HepG2 (cell line): Measurements from ENCODE around the gene SLC66A3. TPM values are rescaled to one million over a fixed set of nuclear protein-coding genes. Genes with fewer than 3 reads are reported as not detected.

ENCODE experiments used
- ATAC-seq: fragments of 200-7000 bp; cut with Tn5 transposase; 3 replicates; pipeline ENCODE4 v1.9.1; 2020; ENCODE audit warnings: mild to moderate bottlenecking, moderate library complexity
- BruUV-seq: library from RNA; stranded (reverse); fragments of 400-500 nt; replicated peaks from 2 replicates; lab custom pipeline; 2021; lab: Mats Ljungman, UMichigan
- CTCF ChIA-PET: fragments of 300-600 bp; formaldehyde crosslinking; extraction: SDS; loops from one replicate; lab custom pipeline; 2021; ENCODE audit warnings: low total read pairs, inconsistent platforms, low intra/inter-chr PET ratio; lab: Yijun Ruan, JAX
- POLR2A ChIA-PET: fragments of 350-600 bp; sonication (Branson Sonifier 250); formaldehyde crosslinking; loops from one replicate; lab custom pipeline; 2020; ENCODE audit warnings: antibody characterized with exemption, inconsistent platforms; lab: Yijun Ruan, JAX
- DNase-seq: peaks from one replicate; pipeline ENCODE4 v3.0.0-alpha.2; 2015; ENCODE audit warnings: low spot score
- FAIRE-seq: peaks from 3 replicates; lab custom pipeline; 2011; peaks lifted over from hg19 to GRCh38; lab: Jason Lieb, UNC
- H2AFZ ChIP-seq: one replicate; pipeline ENCODE4 v1.6.1; 2011; ENCODE audit warnings: low read length, inconsistent platforms
- H3K27ac ChIP-seq: fragments of 300-600 bp; 3 replicates; pipeline ENCODE4 v1.8.0; 2011; ENCODE audit warnings: mixed run types, mild to moderate bottlenecking, mixed read lengths, low read length, inconsistent platforms; ENCODE audit not compliant: insufficient read depth; ENCODE audit errors: extremely low read length
- H3K27me3 ChIP-seq, 2 experiments: fragments of 200-600 bp in 1 of 2; 2 replicates in 1 of 2; 3 replicates in 1 of 2; pipeline versions ENCODE4 v1.6.0 to v1.8.0; 2011; ENCODE audit warnings: low read length in 2 of 2, mild to moderate bottlenecking in 2 of 2, moderate library complexity in 2 of 2, inconsistent platforms in 1 of 2; ENCODE audit not compliant: insufficient read depth in 2 of 2, control insufficient read depth in 1 of 2
- H3K36me3 ChIP-seq, 2 experiments: fragments of 200-600 bp in 1 of 2; replicated peaks in 1 of 2; 2 replicates in 1 of 2; 3 replicates in 1 of 2; pipeline versions ENCODE4 v1.5.1 to v1.8.0; 2011; ENCODE audit warnings: low read length in 2 of 2, inconsistent platforms in 1 of 2; ENCODE audit not compliant: insufficient read depth in 2 of 2, control insufficient read depth in 1 of 2
- H3K4me1 ChIP-seq: 2 replicates; pipeline ENCODE4 v1.5.1; 2012; ENCODE audit warnings: low read length, inconsistent platforms; ENCODE audit not compliant: insufficient read depth
- H3K4me2 ChIP-seq: 2 replicates; pipeline ENCODE4 v1.6.0; 2011; ENCODE audit warnings: low read depth, low read length, inconsistent platforms
- H3K4me3 ChIP-seq, 3 experiments: fragments of 200-600 bp in 1 of 3; sonication (generic), shearing (Covaris generic) in 1 of 3; replicated peaks in 1 of 3; 2 replicates each; pipeline ENCODE4 v1.5.1; 2011 to 2016; ENCODE audit warnings: low read length in 3 of 3, inconsistent platforms in 2 of 3, low read depth in 2 of 3, mild to moderate bottlenecking in 2 of 3, control low read depth in 1 of 3, mixed read lengths in 1 of 3; ENCODE audit not compliant: insufficient read depth in 1 of 3
- H3K79me2 ChIP-seq: one replicate; pipeline ENCODE4 v1.6.1; 2011; ENCODE audit warnings: low read length, inconsistent platforms; ENCODE audit not compliant: insufficient read depth
- H3K9ac ChIP-seq: 2 replicates; pipeline ENCODE4 v1.6.0; 2011; ENCODE audit warnings: mild to moderate bottlenecking, low read depth, low read length, inconsistent platforms; ENCODE audit not compliant: insufficient read depth
- H3K9me3 ChIP-seq: 2 replicates; pipeline ENCODE4 v1.5.1; 2012; ENCODE audit warnings: mild to moderate bottlenecking, low read length
- H4K20me1 ChIP-seq: 2 replicates; pipeline ENCODE4 v1.6.0; 2011; ENCODE audit warnings: inconsistent platforms, mild to moderate bottlenecking, low read length, moderate library complexity; ENCODE audit not compliant: insufficient read depth
- CTCF ChIP-seq: sonication (generic); formaldehyde crosslinking; IDR thresholded peaks from 2 replicates; pipeline ENCODE4 v1.5.0; 2020; ENCODE audit warnings: mild to moderate bottlenecking, missing genetic modification reagents, moderate library complexity
- THYN1 ChIP-seq: sonication (generic); formaldehyde crosslinking; IDR thresholded peaks from 2 replicates; pipeline ENCODE4 v1.8.1; 2023; ENCODE audit warnings: low read depth, mild to moderate bottlenecking, moderate library complexity, missing genetic modification reagents, borderline replicate concordance
- TSC22D2 ChIP-seq: sonication (generic); formaldehyde crosslinking; IDR thresholded peaks from 2 replicates; pipeline ENCODE4 v1.5.1; 2020; ENCODE audit warnings: missing genetic modification reagents, mild to moderate bottlenecking, borderline replicate concordance
- XRCC5 ChIP-seq: fragments of 200-400 bp; formaldehyde crosslinking; optimal IDR thresholded peaks from 2 replicates; pipeline ENCODE3; 2017; ENCODE audit warnings: mild to moderate bottlenecking, low read length
- ZFP41 ChIP-seq: sonication (generic); formaldehyde crosslinking; IDR thresholded peaks from 2 replicates; pipeline ENCODE4 v1.4.0; 2020; ENCODE audit warnings: mild to moderate bottlenecking, missing genetic modification reagents, borderline replicate concordance
- WGBS: methylation state at CpG from one replicate; pipeline ENCODE4 v1.1.6; 2017; ENCODE audit warnings: low lambda C conversion rate; 5-methylcytosine and 5-hydroxymethylcytosine counted together
- in situ Hi-C: cut with HindIII; loops from 2 replicates; pipeline ENCODE4 v1.10.0; 2017; ENCODE audit warnings: low pct_unique_long_range_greater_than_20kb; ENCODE audit not compliant: extremely low pct_ligation_motif_present
- intact Hi-C: fragments of 100-400 bp; cut with micrococcal nuclease; formaldehyde crosslinking; loops from one replicate; pipeline ENCODE4 v1.10.0; 2022; ENCODE audit not compliant: unreplicated experiment
- polyA plus RNA-seq, 8 experiments: library from polyadenylated mRNA; depleted of rRNA in 3 of 8; stranded (reverse) in 7 of 8; unstranded in 1 of 8; fragments of >200 nt; fragmentation: Illumina TruSeq in 4 of 8; extraction: Trizol in 4 of 8; gene quantifications; 2 replicates each; pipeline versions ENCODE4 v1.2.1 to v1.2.3, GENCODE V29; 2011 to 2016; ENCODE audit warnings: low read depth in 4 of 8, missing spikeins in 1 of 8, mixed read lengths in 1 of 8; ENCODE audit not compliant: insufficient read depth in 1 of 8
- total RNA-seq, 5 experiments: library from RNA; depleted of rRNA; stranded (reverse); fragments of >200 nt; fragmentation: Illumina TruSeq; extraction: Trizol; gene quantifications; 2 replicates each; pipeline ENCODE4 v1.2.3, GENCODE V29; 2016; ENCODE audit warnings: low read depth in 1 of 5

SLC66A3 gene
- total and polyA plus RNA-seq, 2 of the 13 experiments (the other 11 are each of a cell fraction or from before 2014, with no cell fraction given), result 2.2 to 3.7 TPM

- DNase-seq (no peak), ATAC-seq (no peak), FAIRE-seq (no peak)
- no peaks in the 10 kb centered on the region for H4K20me1 ChIP-seq
- ChIA-PET CTCF (no interaction called here), POLR2A (interaction anchor here (0.9 kb wide), 1 partner anchor 14 kb away, joined by 4 read pairs; the partner anchor contains the start of gene SLC66A3)
- H3K4me2 ChIP-seq, result no peak overlapping the region
- H3K27ac ChIP-seq, result no peak overlapping the region
- no peak overlapping the region for H3K9ac ChIP-seq
- no peaks in the 10 kb centered on the region for H3K4me1 ChIP-seq
- no TSS peak for BruUV-seq
- no peaks in the 10 kb centered on the region for H3K9me3 ChIP-seq
- H3K36me3 ChIP-seq, result no peaks in the 10 kb centered on the region
- intact Hi-C loops (no loop called here), in situ Hi-C loops (no loop called here)
- no peak overlapping the region for H3K4me3 ChIP-seq
- no peaks in the 10 kb centered on the region for H3K79me2 ChIP-seq
- TF ChIP-seq THYN1 (CRISPR knock-in tag), result no peak
- no peak for TF ChIP-seq ZFP41 (CRISPR knock-in tag)
- no peak for TF ChIP-seq XRCC5
- 7% methylated on average over 4 of the region's 4 CpGs for WGBS
- H2AFZ ChIP-seq, result no peak overlapping the region
- H3K27me3 ChIP-seq, result peaks cover 9 to 41% of the 10 kb centered on the region in 2 experiments; a peak in 4 of 5 replicates
These were observed 13.9 kb upstream of the SLC66A3 start for GRCh38 chr2:11141319-11141718.

GRCh38 chr2:11142330-11142729 is 12.9 kb upstream of the SLC66A3 start:
- Histone ChIP-seq H3K79me2 (no peaks in the 10 kb centered on the region), H3K4me2 (no peak overlapping the region), H3K27ac (no peak overlapping the region), H3K4me1 (no peaks in the 10 kb centered on the region), H3K9ac (no peak overlapping the region), H3K27me3 (peaks cover 9 to 45% of the 10 kb centered on the region in 2 experiments; a peak in 4 of 5 replicates), H2AFZ (no peak overlapping the region), H3K36me3 (no peaks in the 10 kb centered on the region), H3K9me3 (no peaks in the 10 kb centered on the region), H4K20me1 (no peaks in the 10 kb centered on the region), H3K4me3 (no peak overlapping the region)
- FAIRE-seq, result no peak
- in situ Hi-C loops (no loop called here), intact Hi-C loops (no loop called here)
- TF ChIP-seq CTCF (CRISPR knock-in tag), result 0 out of 2 replicates have a peak, but pooled peaks have one; percentile 40
- TF ChIP-seq TSC22D2 (CRISPR knock-in tag), result no peak
- BruUV-seq, result no TSS peak
- DNase-seq, result no peak
- WGBS, result 0% methylated on average over 2 of the region's 3 CpGs
- ATAC-seq, result peak; percentile 64
- ChIA-PET CTCF (no interaction called here), POLR2A (no interaction called here)
